AG04450 (cell line): ENCODE data around the gene MACROD2. TPM values are rescaled to one million over a fixed set of nuclear protein-coding genes. Genes with fewer than 3 reads are reported as not detected.

Experiments
- CTCF ChIA-PET: fragments of 300-600, 350-600 bp; formaldehyde crosslinking; extraction: SDS; loops from one replicate; lab custom pipeline; 2022; ENCODE audit warnings: antibody characterized with exemption, inconsistent platforms; lab: Charles Lee
- POLR2A ChIA-PET: fragments of 350-600 bp; formaldehyde crosslinking; extraction: SDS; loops from one replicate; lab custom pipeline; 2021; ENCODE audit warnings: antibody characterized with exemption, inconsistent platforms; lab: Yijun Ruan, JAX
- DNase-seq: peaks from one replicate; pipeline ENCODE4 v3.0.0-alpha.2; 2011; ENCODE audit warnings: low read depth, low spot score
- H3K27ac ChIP-seq: one replicate; pipeline ENCODE4 v1.5.1; 2012; ENCODE audit warnings: low read depth, low read length, control low read depth
- H3K27me3 ChIP-seq: one replicate; pipeline ENCODE4 v1.6.0; 2012; ENCODE audit warnings: low read length; ENCODE audit not compliant: control insufficient read depth, insufficient read depth
- H3K4me3 ChIP-seq: 2 replicates; pipeline ENCODE4 v1.5.1; 2011; ENCODE audit warnings: mild to moderate bottlenecking, low read depth, low read length, control low read depth
- H3K9me3 ChIP-seq: 2 replicates; pipeline ENCODE4 v1.5.1; 2012; ENCODE audit warnings: low read length; ENCODE audit not compliant: control insufficient read depth, insufficient read depth
- CTCF ChIP-seq: IDR thresholded peaks from 2 replicates; pipeline ENCODE4 v1.5.1; 2011; ENCODE audit warnings: low read depth, low read length, control low read depth, inconsistent platforms
- polyA plus RNA-seq: library from polyadenylated mRNA; depleted of rRNA; stranded (reverse); fragments of >200 nt; gene quantifications from 2 replicates; pipeline ENCODE4 v1.2.3, GENCODE V29; 2011

MACROD2 gene
- polyA plus RNA-seq, 1 experiment = 0.02 TPM

DNA sequence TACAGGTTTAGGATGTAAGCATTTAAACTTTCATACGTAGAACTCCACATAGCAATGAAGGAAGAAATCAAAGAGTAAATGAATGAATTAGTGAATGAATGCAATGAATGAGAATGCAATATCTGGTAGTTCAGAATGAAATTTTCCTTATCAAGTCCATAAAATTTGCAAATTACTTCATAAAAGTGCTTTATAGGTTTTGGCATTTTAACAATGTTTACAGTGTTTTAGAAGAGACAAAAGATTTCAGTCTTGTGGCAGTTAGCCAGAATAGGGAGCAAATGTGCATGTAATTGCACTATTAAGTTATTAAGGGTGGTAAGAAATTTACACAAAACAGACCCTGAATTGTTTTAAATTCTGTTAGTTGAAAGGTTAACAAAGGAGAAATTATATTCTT lies 1081.5 kb downstream of the MACROD2 start:
- DNase-seq = no peak
- ChIA-PET POLR2A (no interaction called here), CTCF (no interaction called here)
- H3K4me3 ChIP-seq = no peak overlapping the region
- TF ChIP-seq CTCF = no peak
- no peak overlapping the region for H3K27ac ChIP-seq
- no peaks in the 10 kb centered on the region for H3K27me3 ChIP-seq
- H3K9me3 ChIP-seq = no peaks in the 10 kb centered on the region

DNA sequence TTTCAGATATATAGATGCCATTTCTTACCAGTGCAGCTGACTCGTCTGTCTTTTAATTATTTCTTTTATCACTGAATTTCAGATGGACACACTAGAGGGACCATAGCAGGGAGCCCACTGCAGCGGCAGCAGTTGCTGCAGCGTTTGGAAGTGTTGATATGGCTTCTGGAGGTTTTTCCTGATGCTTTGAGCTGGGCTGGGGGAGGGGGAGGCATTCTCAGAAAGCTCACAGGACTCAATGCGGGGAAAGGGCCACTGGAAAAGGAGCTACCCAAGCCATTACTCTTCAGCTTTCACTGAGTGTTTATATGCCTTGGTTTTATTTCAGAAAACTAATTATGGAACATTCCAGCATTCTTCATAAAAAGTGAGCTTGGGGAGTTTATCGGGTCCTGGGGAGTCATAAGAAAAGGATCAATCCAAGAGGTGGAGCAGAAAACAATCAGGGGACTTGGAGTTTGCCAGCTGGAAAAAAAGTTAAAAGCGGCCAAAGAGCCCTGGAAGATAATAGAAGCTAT lies 1082.5 kb downstream of the MACROD2 start:
- POLR2A ChIA-PET = no interaction called here
- TF ChIP-seq CTCF = no peak
- Histone ChIP-seq H3K9me3 (no peaks in the 10 kb centered on the region), H3K4me3 (no peak overlapping the region), H3K27ac (no peak overlapping the region), H3K27me3 (no peaks in the 10 kb centered on the region)
- no peak for DNase-seq
- CTCF ChIA-PET = no interaction called here

DNA sequence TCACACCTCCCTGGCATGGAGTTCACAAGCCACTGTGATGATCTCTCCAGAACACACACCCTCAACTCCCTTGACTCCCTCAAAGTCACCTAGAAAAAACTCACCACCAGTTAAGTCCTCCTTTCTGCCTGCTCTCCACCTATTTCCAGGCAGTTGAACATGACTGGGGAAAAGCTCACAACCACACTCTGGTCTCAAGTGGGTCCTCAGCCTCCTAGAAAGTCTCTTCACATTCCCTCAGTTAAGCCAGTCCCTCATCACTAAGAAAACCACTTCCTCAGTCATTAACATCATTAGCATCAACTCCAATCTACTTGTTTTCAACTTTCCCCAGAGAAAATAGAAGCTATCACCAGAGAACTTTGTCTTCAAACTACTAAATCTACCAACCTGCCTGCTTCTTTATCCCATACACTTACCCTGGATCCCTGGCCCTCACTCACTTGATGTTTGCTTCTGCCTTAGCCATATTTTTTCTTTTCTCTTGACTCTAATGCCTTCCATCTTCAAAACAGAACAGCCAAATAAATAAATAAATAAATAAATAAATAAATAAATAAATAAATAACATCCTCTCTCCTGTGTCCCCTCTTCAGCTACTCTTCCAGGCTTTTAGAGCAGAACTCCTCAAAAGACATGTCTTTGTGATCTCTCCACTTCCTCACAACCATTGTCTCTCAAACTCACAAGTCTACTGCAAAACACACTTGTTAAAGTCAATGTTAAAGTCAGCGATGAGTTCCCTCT lies 1084.5 kb downstream of the MACROD2 start:
- no peak for DNase-seq
- Histone ChIP-seq H3K9me3 (no peaks in the 10 kb centered on the region), H3K27me3 (no peaks in the 10 kb centered on the region), H3K27ac (no peak overlapping the region), H3K4me3 (no peak overlapping the region)
- CTCF ChIA-PET = no interaction called here
- TF ChIP-seq CTCF = no peak
- POLR2A ChIA-PET = no interaction called here

DNA sequence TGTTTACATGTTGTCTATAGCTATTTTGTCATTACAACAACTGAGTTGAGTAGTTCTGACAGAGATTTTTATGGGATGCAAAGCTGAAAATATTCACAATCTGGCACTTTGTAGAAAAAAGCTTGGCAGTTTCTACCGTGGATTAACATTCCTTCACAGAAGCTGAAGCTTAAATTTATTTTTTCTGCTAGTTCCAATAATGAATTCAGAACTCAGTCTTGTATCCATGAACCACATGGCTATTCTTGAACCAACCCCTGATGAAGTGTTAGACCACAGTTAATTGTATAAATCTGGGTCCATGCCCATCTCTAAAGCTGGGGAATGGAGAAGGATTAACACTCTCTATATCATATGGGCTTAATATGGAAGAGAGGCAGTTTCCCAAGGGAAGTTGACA lies 1085.9 kb downstream of the MACROD2 start:
- Histone ChIP-seq H3K4me3 (no peak overlapping the region), H3K27ac (no peak overlapping the region), H3K9me3 (no peaks in the 10 kb centered on the region), H3K27me3 (no peaks in the 10 kb centered on the region)
- no peak for TF ChIP-seq CTCF
- ChIA-PET CTCF (no interaction called here), POLR2A (no interaction called here)
- DNase-seq = no peak

DNA sequence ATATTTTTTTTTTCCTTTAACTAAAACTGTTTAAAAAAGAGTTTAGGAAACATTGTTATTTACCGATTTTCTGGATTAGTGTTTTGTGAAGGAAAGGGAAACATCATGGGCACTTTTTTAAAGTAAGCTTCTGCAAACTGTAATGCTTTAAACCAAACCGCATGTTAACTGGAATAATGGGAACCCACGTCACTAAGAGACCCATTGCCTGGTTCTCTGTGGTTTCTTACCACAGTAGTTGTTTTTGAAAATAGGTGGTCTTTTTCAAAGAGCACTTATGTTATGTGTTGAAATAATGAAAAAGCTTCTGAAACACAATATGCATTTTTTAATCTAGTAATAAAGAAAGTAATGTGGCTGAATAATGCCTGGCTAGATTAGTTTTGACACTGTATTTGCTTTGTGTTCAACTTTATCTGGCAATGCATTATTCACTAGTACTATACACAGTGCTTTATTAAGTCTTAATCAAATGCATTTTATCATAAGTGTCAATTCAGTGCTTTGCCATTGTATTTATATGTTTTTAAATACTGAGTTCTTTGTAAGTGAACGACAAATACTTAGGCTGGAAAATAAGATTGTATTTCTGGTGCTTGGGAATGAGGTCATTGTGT lies 1096.2 kb downstream of the MACROD2 start:
- no peak for DNase-seq
- Histone ChIP-seq H3K4me3 (no peak overlapping the region), H3K27ac (no peak overlapping the region), H3K27me3 (no peaks in the 10 kb centered on the region), H3K9me3 (no peaks in the 10 kb centered on the region)
- ChIA-PET CTCF (interaction anchor here (0.5 to 0.7 kb wide), 2 partner anchors 413 to 513 kb away, joined by 3 to 8 read pairs; no protein-coding TSS in a partner anchor), POLR2A (no interaction called here)
- TF ChIP-seq CTCF = no peak
